ENCODE results near the gene PPARA. TPM values are rescaled to one million over a fixed set of nuclear protein-coding genes. Genes with fewer than 3 reads are reported as not detected.

PPARA gene
- total RNA-seq: 10 to 100 TPM; 18.9 to 43.5 (median 27.2) TPM

GRCh38 chr22:46150034-46150654 is at the start of gene PPARA:
Gene PPARA (plus strand): TSS chr22:46150526. CDS start chr22:46198384, 47,858 bp downstream.
- peaks cover 0 to 19% (median 0%) of the 10 kb centered on the region in 3 donors for H3K36me3 ChIP-seq

GRCh38 chr22:46102159-46102558 is 48.2 kb upstream of the PPARA start:
- H3K4me1 ChIP-seq: peaks cover 0 to 100% (median 82%) of the 10 kb centered on the region in 4 donors
- no peak overlapping the region for H3K4me3 ChIP-seq
- H3K27me3 ChIP-seq: no peaks in the 10 kb centered on the region
- no peak for DNase-seq (ENCODE audit: low spot score in 2 of 2)
- WGBS, 2 donors: 92% methylated on average over 2 of the region's 11 CpGs; no CpG with 5 or more reads in 1 of the 2 donors
- no peaks in the 10 kb centered on the region for H3K9me3 ChIP-seq
- TF ChIP-seq EP300 (IDR thresholded peaks at IDR 0.05): no peak
- TF ChIP-seq POLR2A (IDR thresholded peaks at IDR 0.05): no peak
- TF ChIP-seq CTCF (IDR thresholded peaks at IDR 0.05): no peak
- peaks cover 4 to 73% (median 4%) of the 10 kb centered on the region in 3 donors for H3K36me3 ChIP-seq
- peak overlapping the region; percentile 15 to 88 (median 53) for H3K27ac ChIP-seq

More at GRCh38 chr22:46150034-46150654, at the start of gene PPARA:
- peak; percentile 82 to 89 for DNase-seq (ENCODE audit: low spot score in 2 of 2)
- Histone ChIP-seq H3K4me3 (peak within 1 kb of the TSS; percentile 69 to 99 (median 84)), H3K9me3 (no peaks in the 10 kb centered on the region), H3K4me1 (peaks cover 0 to 55% (median 27%) of the 10 kb centered on the region in 4 donors), H3K27me3 (no peaks in the 10 kb centered on the region), H3K27ac (peak within 1 kb of the TSS; percentile 92 to 100 (median 96))
- 0 to 2% methylated on average over 34 to 37 of the region's 98 CpGs for WGBS, 2 donors
- TF ChIP-seq CTCF (IDR thresholded peaks at IDR 0.05) (no peak), POLR2A (IDR thresholded peaks at IDR 0.05) (peak; percentile 44 to 84), EP300 (IDR thresholded peaks at IDR 0.05) (peak in 1 of 2 donors; percentile 70)

GRCh38 chr22:46102752-46103151 is 47.6 kb upstream of the PPARA start:
- WGBS, 2 donors: 60 to 71% methylated on average over 13 of the region's 13 CpGs
- H3K4me1 ChIP-seq: peaks cover 0 to 100% (median 82%) of the 10 kb centered on the region in 4 donors

GRCh38 chr22:46103181-46103580 is 47.1 kb upstream of the PPARA start:
- H3K27me3 ChIP-seq: no peaks in the 10 kb centered on the region
- peaks cover 0 to 100% (median 84%) of the 10 kb centered on the region in 4 donors for H3K4me1 ChIP-seq
- no peaks in the 10 kb centered on the region for H3K9me3 ChIP-seq
- H3K36me3 ChIP-seq: peaks cover 0 to 73% (median 4%) of the 10 kb centered on the region in 3 donors
- H3K27ac ChIP-seq: peak overlapping the region in 3 of 4 donors; percentile 80 to 88 (median 87)
- DNase-seq (ENCODE audit: low spot score in 2 of 2): no peak
- TF ChIP-seq CTCF (IDR thresholded peaks at IDR 0.05): no peak
- TF ChIP-seq EP300 (IDR thresholded peaks at IDR 0.05): no peak
- no peak for TF ChIP-seq POLR2A (IDR thresholded peaks at IDR 0.05)
- WGBS, 2 donors: 79 to 86% methylated on average over 11 to 13 of the region's 13 CpGs
- no peak overlapping the region for H3K4me3 ChIP-seq

More at GRCh38 chr22:46102752-46103151, 47.6 kb upstream of the PPARA start:
- Histone ChIP-seq H3K4me3 (no peak overlapping the region), H3K27me3 (no peaks in the 10 kb centered on the region), H3K27ac (peak overlapping the region; percentile 19 to 88 (median 84)), H3K9me3 (no peaks in the 10 kb centered on the region), H3K36me3 (peaks cover 1 to 73% (median 4%) of the 10 kb centered on the region in 3 donors)
- TF ChIP-seq CTCF (IDR thresholded peaks at IDR 0.05) (no peak), POLR2A (IDR thresholded peaks at IDR 0.05) (no peak), EP300 (IDR thresholded peaks at IDR 0.05) (no peak)
- no peak for DNase-seq (ENCODE audit: low spot score in 2 of 2)

- Histone ChIP-seq H3K27me3 (no peaks in the 10 kb centered on the region), H3K27ac (peak overlapping the region; percentile 66 to 88 (median 84)), H3K4me3 (no peak overlapping the region), H3K9me3 (no peaks in the 10 kb centered on the region), H3K4me1 (peaks cover 0 to 100% (median 85%) of the 10 kb centered on the region in 4 donors), H3K36me3 (peaks cover 0 to 73% (median 4%) of the 10 kb centered on the region in 3 donors)
- no peak for DNase-seq (ENCODE audit: low spot score in 2 of 2)
- TF ChIP-seq EP300 (IDR thresholded peaks at IDR 0.05): no peak
- TF ChIP-seq POLR2A (IDR thresholded peaks at IDR 0.05): no peak
- no peak for TF ChIP-seq CTCF (IDR thresholded peaks at IDR 0.05)
- WGBS, 2 donors: 76 to 84% methylated on average over 15 to 19 of the region's 19 CpGs
Observed at GRCh38 chr22:46103664-46104063, 46.7 kb upstream of the PPARA start.
